Mesothelial cell of epicardium (in vitro differentiated cells): ENCODE data around the gene PLEKHM1. TPM values are rescaled to one million over a fixed set of nuclear protein-coding genes. Genes with fewer than 3 reads are reported as not detected.
A peak's percentile ranks its signal among the peaks of the same experiment; 100 is the strongest.
"Not testable (repeated sequence)": the region's sequence is repeated elsewhere in the genome, so short reads cannot be mapped to it uniquely, and the experiment has no call there.

ENCODE experiments used
- DNase-seq, 2 experiments: peaks; one replicate each; pipeline ENCODE4 v3.0.0; 2021; ENCODE audit warnings: low spot score in 2 of 2; ENCODE audit not compliant: unreplicated experiment in 2 of 2
- H3K27ac Mint-ChIP-seq: 2 replicates; pipeline ENCODE4 v1.8.0; 2021; ENCODE audit warnings: mixed read lengths
- H3K27me3 Mint-ChIP-seq: 2 replicates; pipeline ENCODE4 v1.8.0; 2021; ENCODE audit warnings: low read depth, mixed read lengths
- H3K36me3 Mint-ChIP-seq: 2 replicates; pipeline ENCODE4 v1.8.0; 2021; ENCODE audit warnings: mixed read lengths
- H3K4me1 Mint-ChIP-seq: 2 replicates; pipeline ENCODE4 v1.8.0; 2021; ENCODE audit warnings: mixed read lengths
- H3K4me3 Mint-ChIP-seq: 2 replicates; pipeline ENCODE4 v1.8.0; 2021; ENCODE audit warnings: mild to moderate bottlenecking, moderate library complexity, mixed read lengths
- H3K9me3 Mint-ChIP-seq: 2 replicates; pipeline ENCODE4 v1.8.0; 2021; ENCODE audit warnings: mixed read lengths
- total RNA-seq: library from RNA; stranded (reverse); gene quantifications from 3 replicates; pipeline ENCODE4 v1.2.1, GENCODE V29; 2021

PLEKHM1 gene
- total RNA-seq, 1 donor from 2014 or later, result 33.2 TPM

- not testable (repeated sequence) for H3K27me3 Mint-ChIP-seq, H3K4me3 Mint-ChIP-seq, H3K36me3 Mint-ChIP-seq, H3K4me1 Mint-ChIP-seq, DNase-seq, H3K9me3 Mint-ChIP-seq, H3K27ac Mint-ChIP-seq
Measured at GRCh38 chr17:45483591-45484216, 6.8 kb downstream of the PLEKHM1 start.

GRCh38 chr17:45483177-45483576 is 7.3 kb downstream of the PLEKHM1 start:
- not testable (repeated sequence) for H3K4me3 Mint-ChIP-seq, H3K27ac Mint-ChIP-seq, DNase-seq, H3K4me1 Mint-ChIP-seq, H3K9me3 Mint-ChIP-seq, H3K36me3 Mint-ChIP-seq, H3K27me3 Mint-ChIP-seq

- H3K4me1 Mint-ChIP-seq, H3K27me3 Mint-ChIP-seq, H3K4me3 Mint-ChIP-seq, H3K27ac Mint-ChIP-seq, DNase-seq, H3K36me3 Mint-ChIP-seq, H3K9me3 Mint-ChIP-seq: not testable (repeated sequence)
Measured at GRCh38 chr17:45482317-45482716, 8.2 kb downstream of the PLEKHM1 start.

- not testable (repeated sequence) for H3K4me3 Mint-ChIP-seq, H3K4me1 Mint-ChIP-seq, H3K27me3 Mint-ChIP-seq, H3K9me3 Mint-ChIP-seq, H3K27ac Mint-ChIP-seq, DNase-seq
- H3K36me3 Mint-ChIP-seq, result peaks cover 11% of the 10 kb centered on the region
Measured at GRCh38 chr17:45475436-45475835, 15.1 kb downstream of the PLEKHM1 start.

GRCh38 chr17:45472249-45472648 is 18.3 kb downstream of the PLEKHM1 start:
- H3K27ac Mint-ChIP-seq, H3K9me3 Mint-ChIP-seq, H3K36me3 Mint-ChIP-seq, DNase-seq, H3K27me3 Mint-ChIP-seq, H3K4me3 Mint-ChIP-seq: not testable (repeated sequence)
- peaks cover 10% of the 10 kb centered on the region for H3K4me1 Mint-ChIP-seq

GRCh38 chr17:45469204-45469563 is 21.3 kb downstream of the PLEKHM1 start:
- not testable (repeated sequence) for H3K4me3 Mint-ChIP-seq, H3K36me3 Mint-ChIP-seq, DNase-seq, H3K9me3 Mint-ChIP-seq, H3K27me3 Mint-ChIP-seq
- Mint-ChIP-seq H3K4me1 (peaks cover 10% of the 10 kb centered on the region), H3K27ac (peak overlapping the region; percentile 91)

GRCh38 chr17:45468293-45469203 is 22.0 kb downstream of the PLEKHM1 start:
- H3K27ac Mint-ChIP-seq, result peak overlapping the region; percentile 91
- not testable (repeated sequence) for DNase-seq, H3K4me3 Mint-ChIP-seq, H3K27me3 Mint-ChIP-seq, H3K9me3 Mint-ChIP-seq, H3K36me3 Mint-ChIP-seq
- H3K4me1 Mint-ChIP-seq, result peaks cover 10% of the 10 kb centered on the region

- not testable (repeated sequence) for DNase-seq, H3K4me3 Mint-ChIP-seq, H3K27ac Mint-ChIP-seq, H3K27me3 Mint-ChIP-seq, H3K9me3 Mint-ChIP-seq, H3K4me1 Mint-ChIP-seq
- H3K36me3 Mint-ChIP-seq, result peaks cover 11% of the 10 kb centered on the region
Measured at GRCh38 chr17:45461524-45462327, 28.8 kb downstream of the PLEKHM1 start.

- H3K27me3 Mint-ChIP-seq, H3K4me3 Mint-ChIP-seq, H3K9me3 Mint-ChIP-seq, H3K27ac Mint-ChIP-seq, DNase-seq, H3K4me1 Mint-ChIP-seq: not testable (repeated sequence)
- peaks cover 11% of the 10 kb centered on the region for H3K36me3 Mint-ChIP-seq
Measured at GRCh38 chr17:45460422-45460821, 30.1 kb downstream of the PLEKHM1 start.

- DNase-seq, H3K36me3 Mint-ChIP-seq, H3K9me3 Mint-ChIP-seq, H3K27me3 Mint-ChIP-seq, H3K4me3 Mint-ChIP-seq, H3K27ac Mint-ChIP-seq, H3K4me1 Mint-ChIP-seq: not testable (repeated sequence)
Measured at GRCh38 chr17:45454341-45454740, 36.2 kb downstream of the PLEKHM1 start.

GRCh38 chr17:45453731-45454130 is 36.8 kb downstream of the PLEKHM1 start:
- not testable (repeated sequence) for H3K4me3 Mint-ChIP-seq, H3K4me1 Mint-ChIP-seq, DNase-seq, H3K27ac Mint-ChIP-seq, H3K9me3 Mint-ChIP-seq, H3K27me3 Mint-ChIP-seq, H3K36me3 Mint-ChIP-seq

- not testable (repeated sequence) for H3K4me3 Mint-ChIP-seq, H3K36me3 Mint-ChIP-seq, H3K9me3 Mint-ChIP-seq, H3K4me1 Mint-ChIP-seq, H3K27ac Mint-ChIP-seq, H3K27me3 Mint-ChIP-seq, DNase-seq
Measured at GRCh38 chr17:45453225-45453534, 37.3 kb downstream of the PLEKHM1 start.

GRCh38 chr17:45452329-45453224 is 37.9 kb downstream of the PLEKHM1 start:
- not testable (repeated sequence) for H3K9me3 Mint-ChIP-seq, DNase-seq, H3K27me3 Mint-ChIP-seq, H3K4me1 Mint-ChIP-seq, H3K27ac Mint-ChIP-seq, H3K4me3 Mint-ChIP-seq, H3K36me3 Mint-ChIP-seq
